HepG2 (cell line): Measurements from ENCODE around the gene VCPKMT. TPM values are rescaled to one million over a fixed set of nuclear protein-coding genes. Genes with fewer than 3 reads are reported as not detected.

Source experiments
- ATAC-seq: fragments of 200-7000 bp; cut with Tn5 transposase; 3 replicates; pipeline ENCODE4 v1.9.1; 2020; ENCODE audit warnings: mild to moderate bottlenecking, moderate library complexity
- BruUV-seq: library from RNA; stranded (reverse); fragments of 400-500 nt; replicated peaks from 2 replicates; lab custom pipeline; 2021; lab: Mats Ljungman, UMichigan
- CTCF ChIA-PET: fragments of 300-600 bp; formaldehyde crosslinking; extraction: SDS; loops from one replicate; lab custom pipeline; 2021; ENCODE audit warnings: low total read pairs, inconsistent platforms, low intra/inter-chr PET ratio; lab: Yijun Ruan, JAX
- POLR2A ChIA-PET: fragments of 350-600 bp; sonication (Branson Sonifier 250); formaldehyde crosslinking; loops from one replicate; lab custom pipeline; 2020; ENCODE audit warnings: antibody characterized with exemption, inconsistent platforms; lab: Yijun Ruan, JAX
- DNase-seq: peaks from one replicate; pipeline ENCODE4 v3.0.0-alpha.2; 2015; ENCODE audit warnings: low spot score
- FAIRE-seq: peaks from 3 replicates; lab custom pipeline; 2011; peaks lifted over from hg19 to GRCh38; lab: Jason Lieb, UNC
- H2AFZ ChIP-seq: one replicate; pipeline ENCODE4 v1.6.1; 2011; ENCODE audit warnings: low read length, inconsistent platforms
- H3K27ac ChIP-seq: fragments of 300-600 bp; 3 replicates; pipeline ENCODE4 v1.8.0; 2011; ENCODE audit warnings: mixed run types, mild to moderate bottlenecking, mixed read lengths, low read length, inconsistent platforms; ENCODE audit not compliant: insufficient read depth; ENCODE audit errors: extremely low read length
- H3K27me3 ChIP-seq, 2 experiments: fragments of 200-600 bp in 1 of 2; 2 replicates in 1 of 2; 3 replicates in 1 of 2; pipeline versions ENCODE4 v1.6.0 to v1.8.0; 2011; ENCODE audit warnings: low read length in 2 of 2, mild to moderate bottlenecking in 2 of 2, moderate library complexity in 2 of 2, inconsistent platforms in 1 of 2; ENCODE audit not compliant: insufficient read depth in 2 of 2, control insufficient read depth in 1 of 2
- H3K36me3 ChIP-seq, 2 experiments: fragments of 200-600 bp in 1 of 2; replicated peaks in 1 of 2; 2 replicates in 1 of 2; 3 replicates in 1 of 2; pipeline versions ENCODE4 v1.5.1 to v1.8.0; 2011; ENCODE audit warnings: low read length in 2 of 2, inconsistent platforms in 1 of 2; ENCODE audit not compliant: insufficient read depth in 2 of 2, control insufficient read depth in 1 of 2
- H3K4me1 ChIP-seq: 2 replicates; pipeline ENCODE4 v1.5.1; 2012; ENCODE audit warnings: low read length, inconsistent platforms; ENCODE audit not compliant: insufficient read depth
- H3K4me2 ChIP-seq: 2 replicates; pipeline ENCODE4 v1.6.0; 2011; ENCODE audit warnings: low read depth, low read length, inconsistent platforms
- H3K4me3 ChIP-seq, 3 experiments: fragments of 200-600 bp in 1 of 3; sonication (generic), shearing (Covaris generic) in 1 of 3; replicated peaks in 1 of 3; 2 replicates each; pipeline ENCODE4 v1.5.1; 2011 to 2016; ENCODE audit warnings: low read length in 3 of 3, inconsistent platforms in 2 of 3, low read depth in 2 of 3, mild to moderate bottlenecking in 2 of 3, control low read depth in 1 of 3, mixed read lengths in 1 of 3; ENCODE audit not compliant: insufficient read depth in 1 of 3
- H3K79me2 ChIP-seq: one replicate; pipeline ENCODE4 v1.6.1; 2011; ENCODE audit warnings: low read length, inconsistent platforms; ENCODE audit not compliant: insufficient read depth
- H3K9ac ChIP-seq: 2 replicates; pipeline ENCODE4 v1.6.0; 2011; ENCODE audit warnings: mild to moderate bottlenecking, low read depth, low read length, inconsistent platforms; ENCODE audit not compliant: insufficient read depth
- H3K9me3 ChIP-seq: 2 replicates; pipeline ENCODE4 v1.5.1; 2012; ENCODE audit warnings: mild to moderate bottlenecking, low read length
- H4K20me1 ChIP-seq: 2 replicates; pipeline ENCODE4 v1.6.0; 2011; ENCODE audit warnings: inconsistent platforms, mild to moderate bottlenecking, low read length, moderate library complexity; ENCODE audit not compliant: insufficient read depth
- CBX5 ChIP-seq: sonication (generic); formaldehyde crosslinking; IDR thresholded peaks from 2 replicates; pipeline ENCODE4 v1.4.0; 2020; ENCODE audit warnings: missing genetic modification reagents, borderline replicate concordance
- CCDC6 ChIP-seq: sonication (generic); formaldehyde crosslinking; IDR thresholded peaks from 2 replicates; pipeline ENCODE4 v1.8.1; 2022; ENCODE audit warnings: mild to moderate bottlenecking, missing genetic modification reagents, moderate library complexity
- DBP ChIP-seq: sonication (generic); formaldehyde crosslinking; IDR thresholded peaks from 2 replicates; pipeline ENCODE4 v1.4.0; 2020; ENCODE audit warnings: missing genetic modification reagents; ENCODE audit errors: not compliant biosample characterization
- HDAC6 ChIP-seq: fragments of 200-600 bp; sonication (generic); IDR thresholded peaks from 2 replicates; pipeline ENCODE4 v1.7.0; 2017; ENCODE audit warnings: mild to moderate bottlenecking, antibody characterized with exemption, low read length, low read depth
- HNRNPLL ChIP-seq: fragments of 200-400 bp; formaldehyde crosslinking; IDR thresholded peaks from 2 replicates; pipeline ENCODE4 v1.6.1; 2017; ENCODE audit warnings: mild to moderate bottlenecking, low read depth, low read length; ENCODE audit not compliant: poor library complexity, severe bottlenecking
- MXD4 ChIP-seq: IDR thresholded peaks from 2 replicates; pipeline ENCODE4 v1.6.1; 2016; ENCODE audit warnings: mild to moderate bottlenecking, missing biosample characterization, missing genetic modification reagents
- NFYB ChIP-seq: sonication (generic); formaldehyde crosslinking; IDR thresholded peaks from 2 replicates; pipeline ENCODE4 v1.4.0; 2020; ENCODE audit warnings: missing genetic modification reagents
- NKX3-1 ChIP-seq: sonication (generic); formaldehyde crosslinking; IDR thresholded peaks from 2 replicates; pipeline ENCODE4 v1.5.0; 2020; ENCODE audit warnings: missing genetic modification reagents
- NRL ChIP-seq: sonication (generic); formaldehyde crosslinking; IDR thresholded peaks from 2 replicates; pipeline ENCODE4 v1.5.0; 2020; ENCODE audit warnings: missing genetic modification reagents, mild to moderate bottlenecking, moderate library complexity, borderline replicate concordance
- PHF8 ChIP-seq: sonication (generic); formaldehyde crosslinking; IDR thresholded peaks from 2 replicates; pipeline ENCODE4 v1.5.0; 2020; ENCODE audit warnings: missing genetic modification reagents
- REL ChIP-seq: sonication (generic); formaldehyde crosslinking; conservative IDR thresholded peaks from 2 replicates; pipeline ENCODE4 v1.8.0; 2022; ENCODE audit warnings: mild to moderate bottlenecking, missing genetic modification reagents, moderate library complexity
- SNAI1 ChIP-seq: sonication (generic); formaldehyde crosslinking; IDR thresholded peaks from 2 replicates; pipeline ENCODE4 v1.5.0; 2020; ENCODE audit warnings: mild to moderate bottlenecking, missing genetic modification reagents, borderline replicate concordance
- ZBTB39 ChIP-seq: sonication (generic); formaldehyde crosslinking; IDR thresholded peaks from 2 replicates; pipeline ENCODE4 v1.5.0; 2020; ENCODE audit warnings: missing genetic modification reagents
- ZFP36 ChIP-seq: fragments of 150-350 bp; IDR thresholded peaks from 2 replicates; pipeline ENCODE4 v1.6.1; 2018; ENCODE audit warnings: borderline replicate concordance, low read length, low read depth; ENCODE audit not compliant: partially characterized antibody
- ZMAT5 ChIP-seq: sonication (generic); formaldehyde crosslinking; IDR thresholded peaks from 2 replicates; pipeline ENCODE4 v1.5.0; 2020; ENCODE audit warnings: mild to moderate bottlenecking, low read depth, missing genetic modification reagents, borderline replicate concordance
- ZNF256 ChIP-seq: sonication (generic); formaldehyde crosslinking; conservative IDR thresholded peaks from 2 replicates; pipeline ENCODE4 v1.4.0; 2020; ENCODE audit warnings: missing genetic modification reagents
- ZNF7 ChIP-seq: IDR thresholded peaks from 2 replicates; pipeline ENCODE4 v1.6.1; 2016; ENCODE audit warnings: missing biosample characterization, missing genetic modification reagents
- ZNF777 ChIP-seq: sonication (generic); formaldehyde crosslinking; IDR thresholded peaks from 2 replicates; pipeline ENCODE4 v1.4.0; 2020; ENCODE audit warnings: missing genetic modification reagents
- ZNF816 ChIP-seq: sonication (generic); formaldehyde crosslinking; IDR thresholded peaks from 2 replicates; pipeline ENCODE4 v1.8.0; 2022; ENCODE audit warnings: missing genetic modification reagents, mild to moderate bottlenecking, borderline replicate concordance
- WGBS: methylation state at CpG from one replicate; pipeline ENCODE4 v1.1.6; 2017; ENCODE audit warnings: low lambda C conversion rate; 5-methylcytosine and 5-hydroxymethylcytosine counted together
- in situ Hi-C: cut with HindIII; loops from 2 replicates; pipeline ENCODE4 v1.10.0; 2017; ENCODE audit warnings: low pct_unique_long_range_greater_than_20kb; ENCODE audit not compliant: extremely low pct_ligation_motif_present
- intact Hi-C: fragments of 100-400 bp; cut with micrococcal nuclease; formaldehyde crosslinking; loops from one replicate; pipeline ENCODE4 v1.10.0; 2022; ENCODE audit not compliant: unreplicated experiment
- polyA plus RNA-seq, 8 experiments: library from polyadenylated mRNA; depleted of rRNA in 3 of 8; stranded (reverse) in 7 of 8; unstranded in 1 of 8; fragments of >200 nt; fragmentation: Illumina TruSeq in 4 of 8; extraction: Trizol in 4 of 8; gene quantifications; 2 replicates each; pipeline versions ENCODE4 v1.2.1 to v1.2.3, GENCODE V29; 2011 to 2016; ENCODE audit warnings: low read depth in 4 of 8, missing spikeins in 1 of 8, mixed read lengths in 1 of 8; ENCODE audit not compliant: insufficient read depth in 1 of 8
- total RNA-seq, 5 experiments: library from RNA; depleted of rRNA; stranded (reverse); fragments of >200 nt; fragmentation: Illumina TruSeq; extraction: Trizol; gene quantifications; 2 replicates each; pipeline ENCODE4 v1.2.3, GENCODE V29; 2016; ENCODE audit warnings: low read depth in 1 of 5

VCPKMT gene
- total and polyA plus RNA-seq, 2 of the 13 experiments (the other 11 are each of a cell fraction or from before 2014, with no cell fraction given): 3.9 to 5.4 TPM

- in situ Hi-C loops (no loop called here), intact Hi-C loops (loop anchor here (10.0 kb wide), 1 partner anchor 59 kb away; no protein-coding TSS in a partner anchor)
- TF ChIP-seq NRL (no peak), HDAC6 (no peak), CCDC6 (no peak), ZBTB39 (CRISPR knock-in tag) (no peak), PHF8 (CRISPR knock-in tag) (no peak), REL (CRISPR knock-in tag) (no peak), NFYB (no peak), ZFP36 (no peak), CBX5 (CRISPR knock-in tag) (no peak), MXD4 (no peak), NKX3-1 (CRISPR knock-in tag) (no peak), ZNF7 (CRISPR knock-in tag) (no peak), DBP (CRISPR knock-in tag) (no peak), HNRNPLL (no peak), ZMAT5 (CRISPR knock-in tag) (no peak), ZNF816 (no peak), SNAI1 (no peak), ZNF777 (CRISPR knock-in tag) (no peak), ZNF256 (CRISPR knock-in tag) (no peak)
- Histone ChIP-seq H3K36me3 (peaks cover 0 to 6% of the 10 kb centered on the region in 2 experiments; a peak in 1 of 5 replicates), H3K27me3 (no peaks in the 10 kb centered on the region), H2AFZ (no peak overlapping the region), H3K4me3 (no peak overlapping the region), H4K20me1 (no peaks in the 10 kb centered on the region), H3K79me2 (no peaks in the 10 kb centered on the region), H3K4me1 (peaks cover 25% of the 10 kb centered on the region), H3K4me2 (no peak overlapping the region), H3K9ac (no peak overlapping the region), H3K9me3 (no peaks in the 10 kb centered on the region), H3K27ac (no peak overlapping the region)
- DNase-seq (no peak), FAIRE-seq (no peak), ATAC-seq (no peak)
- 91% methylated on average over 6 of the region's 6 CpGs for WGBS
- ChIA-PET POLR2A (interaction anchor here (1.3 kb wide), 1 partner anchor 43 kb away, joined by 3 read pairs; no protein-coding TSS in a partner anchor), CTCF (interaction anchor here (1.3 to 2.7 kb wide), 3 partner anchors 100 to 238 kb away, joined by 3 to 29 read pairs (median 13); no protein-coding TSS in a partner anchor)
- BruUV-seq: no TSS peak
These were observed 12.8 kb downstream of the VCPKMT start for GRCh38 chr14:50103558-50103957.
